Mesendoderm (in vitro differentiated cells): Measurements from ENCODE around the gene MSL3.

Experiments used
- DNase-seq: peaks from one replicate; pipeline ENCODE4 v3.0.0; 2013
- H2AK5ac ChIP-seq: 2 replicates; pipeline ENCODE4 v1.6.1; 2013; ENCODE audit warnings: low read length, inconsistent platforms
- H2BK120ac ChIP-seq: 2 replicates; pipeline ENCODE4 v1.6.1; 2013; ENCODE audit warnings: low read depth, mild to moderate bottlenecking, low read length, moderate library complexity, mixed read lengths
- H2BK15ac ChIP-seq: replicated peaks from 2 replicates; pipeline ENCODE4 v1.6.1; 2013; ENCODE audit warnings: low read depth, mild to moderate bottlenecking, moderate library complexity
- H2BK5ac ChIP-seq: 2 replicates; pipeline ENCODE4 v1.6.1; 2013; ENCODE audit warnings: low read length, inconsistent platforms
- H3K18ac ChIP-seq: 2 replicates; pipeline ENCODE4 v1.6.1; 2013; ENCODE audit warnings: mild to moderate bottlenecking, low read length, mixed read lengths
- H3K23ac ChIP-seq: one replicate; pipeline ENCODE4 v1.6.1; 2013; ENCODE audit warnings: low read length
- H3K27ac ChIP-seq: 2 replicates; pipeline ENCODE4 v1.5.1; 2013; ENCODE audit warnings: low read depth, mild to moderate bottlenecking, inconsistent platforms, low read length, moderate library complexity
- H3K27me3 ChIP-seq: 2 replicates; pipeline ENCODE4 v1.6.1; 2013; ENCODE audit warnings: low read length, control low read depth, mild to moderate bottlenecking, inconsistent platforms; ENCODE audit not compliant: insufficient read depth, poor library complexity
- H3K36me3 ChIP-seq: 2 replicates; pipeline ENCODE4 v1.6.1; 2013; ENCODE audit warnings: low read length, inconsistent platforms; ENCODE audit not compliant: control insufficient read depth, insufficient read depth
- H3K4ac ChIP-seq: one replicate; pipeline ENCODE4 v1.6.1; 2013; ENCODE audit warnings: low read depth, mild to moderate bottlenecking, low read length, moderate library complexity
- H3K4me1 ChIP-seq: 2 replicates; pipeline ENCODE4 v1.6.1; 2013; ENCODE audit warnings: low read depth, low read length, inconsistent platforms; ENCODE audit not compliant: control insufficient read depth
- H3K4me2 ChIP-seq: 2 replicates; pipeline ENCODE4 v1.6.1; 2013; ENCODE audit warnings: low read length
- H3K4me3 ChIP-seq: 2 replicates; pipeline ENCODE4 v1.5.1; 2013; ENCODE audit warnings: mild to moderate bottlenecking, low read length
- H3K56ac ChIP-seq: one replicate; pipeline ENCODE4 v1.6.1; 2013; ENCODE audit warnings: low read length
- H3K79me1 ChIP-seq: 2 replicates; pipeline ENCODE4 v1.6.1; 2013; ENCODE audit warnings: low read length, inconsistent platforms
- H3K79me2 ChIP-seq: 2 replicates; pipeline ENCODE4 v1.6.1; 2013; ENCODE audit warnings: mild to moderate bottlenecking, low read length; ENCODE audit not compliant: control insufficient read depth, insufficient read depth
- H3K9ac ChIP-seq: 2 replicates; pipeline ENCODE4 v1.6.1; 2013; ENCODE audit warnings: low read length, inconsistent platforms
- H4K5ac ChIP-seq: one replicate; pipeline ENCODE4 v1.6.1; 2013; ENCODE audit warnings: low read length
- H4K8ac ChIP-seq: one replicate; pipeline ENCODE4 v1.6.1; 2013; ENCODE audit warnings: low read depth, mild to moderate bottlenecking, control low read depth, low read length, moderate library complexity
- whole genome bisulfite sequencing: extraction: QIAGEN DNeasy Blood & Tissue Kit; methylation state at CpG from one replicate; pipeline ENCODE4 v1.1.7; 2013; ENCODE audit warnings: low lambda C conversion rate, missing lambda C conversion rate; ENCODE audit not compliant: insufficient coverage; ENCODE audit errors: extremely low coverage; 5-methylcytosine and 5-hydroxymethylcytosine counted together

MSL3 gene

DNA sequence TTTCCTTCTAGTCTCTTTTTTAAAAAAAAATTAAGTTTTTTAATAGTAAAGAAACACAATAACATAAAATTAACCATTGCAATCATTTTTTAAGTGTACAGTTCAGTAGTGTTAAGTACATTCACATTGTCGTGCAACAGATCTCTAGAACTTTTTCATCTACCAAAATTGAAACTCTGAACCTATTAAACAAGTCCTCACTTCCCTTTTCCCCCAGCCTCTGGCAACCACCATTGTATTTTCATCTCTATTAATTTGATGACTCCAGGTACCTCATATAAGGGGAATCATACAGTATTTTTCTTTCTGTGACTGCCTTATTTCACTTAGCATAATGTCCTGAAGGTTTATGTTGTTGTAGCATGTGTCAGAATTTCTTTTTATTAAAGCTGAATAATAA, 31.8 kb downstream of the MSL3 start:
- H3K79me2 ChIP-seq = no peaks in the 10 kb centered on the region
- WGBS = no CpG with 5 or more reads among the region's 1 CpG
- H3K4me3 ChIP-seq = no peak overlapping the region
- H3K27me3 ChIP-seq = no peaks in the 10 kb centered on the region
- no peak for DNase-seq
- no peaks in the 10 kb centered on the region for H3K36me3 ChIP-seq
- H3K4ac ChIP-seq = no peak overlapping the region
- no peaks in the 10 kb centered on the region for H3K4me1 ChIP-seq
- H2AK5ac ChIP-seq = no peak overlapping the region
- H3K56ac ChIP-seq = no peak overlapping the region
- H3K23ac ChIP-seq = no peak overlapping the region
- no peak overlapping the region for H2BK120ac ChIP-seq
- no peak overlapping the region for H2BK5ac ChIP-seq
- no peak overlapping the region for H3K27ac ChIP-seq
- H3K9ac ChIP-seq = no peak overlapping the region
- no peak overlapping the region for H3K18ac ChIP-seq
- H4K5ac ChIP-seq = no peak overlapping the region
- H4K8ac ChIP-seq = no peak overlapping the region
- H2BK15ac ChIP-seq = no peak overlapping the region
- H3K79me1 ChIP-seq = no peaks in the 10 kb centered on the region
- H3K4me2 ChIP-seq = no peak overlapping the region

- Histone ChIP-seq H3K4me2 (no peak overlapping the region), H3K56ac (no peak overlapping the region), H3K4me1 (no peaks in the 10 kb centered on the region), H3K27me3 (no peaks in the 10 kb centered on the region), H3K23ac (no peak overlapping the region), H2BK5ac (no peak overlapping the region), H3K79me1 (no peaks in the 10 kb centered on the region), H3K4ac (no peak overlapping the region), H2BK120ac (no peak overlapping the region), H3K18ac (no peak overlapping the region), H4K8ac (no peak overlapping the region), H3K36me3 (no peaks in the 10 kb centered on the region), H2BK15ac (no peak overlapping the region), H3K4me3 (no peak overlapping the region), H2AK5ac (no peak overlapping the region), H3K9ac (no peak overlapping the region), H3K27ac (no peak overlapping the region), H3K79me2 (no peaks in the 10 kb centered on the region), H4K5ac (no peak overlapping the region)
- DNase-seq = peak; percentile 13
Observed at GRCh38 chrX:11791090-11791489, 33.1 kb downstream of the MSL3 start.

DNA sequence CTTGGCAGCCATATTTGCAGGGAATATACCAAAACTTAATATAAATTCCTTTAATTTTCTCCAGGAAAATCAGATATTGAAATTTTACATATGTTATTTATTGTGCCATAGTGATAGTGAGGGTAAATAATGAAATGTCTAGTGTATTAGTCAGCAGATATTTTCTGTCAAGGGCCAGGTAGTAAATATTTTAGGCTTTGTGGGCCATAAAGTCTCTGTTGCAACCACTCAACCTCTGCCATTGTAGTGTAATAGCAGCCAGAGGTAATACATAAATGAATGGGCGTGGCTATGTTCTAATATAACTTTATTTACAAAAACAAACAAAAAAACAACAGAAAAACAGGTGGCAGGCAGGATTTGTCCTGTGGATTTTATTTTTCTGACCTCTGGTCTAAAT, 33.5 kb downstream of the MSL3 start:
- Histone ChIP-seq H3K23ac (no peak overlapping the region), H3K9ac (no peak overlapping the region), H3K27me3 (no peaks in the 10 kb centered on the region), H2BK120ac (no peak overlapping the region), H4K5ac (no peak overlapping the region), H3K4me1 (no peaks in the 10 kb centered on the region), H3K18ac (no peak overlapping the region), H3K4me3 (no peak overlapping the region), H3K36me3 (no peaks in the 10 kb centered on the region), H3K56ac (no peak overlapping the region), H3K4me2 (no peak overlapping the region), H4K8ac (no peak overlapping the region), H3K4ac (no peak overlapping the region), H2BK5ac (no peak overlapping the region), H3K79me2 (no peaks in the 10 kb centered on the region), H2BK15ac (no peak overlapping the region), H2AK5ac (no peak overlapping the region), H3K27ac (no peak overlapping the region), H3K79me1 (no peaks in the 10 kb centered on the region)
- no peak for DNase-seq
- no CpG with 5 or more reads among the region's 1 CpG for WGBS

DNA sequence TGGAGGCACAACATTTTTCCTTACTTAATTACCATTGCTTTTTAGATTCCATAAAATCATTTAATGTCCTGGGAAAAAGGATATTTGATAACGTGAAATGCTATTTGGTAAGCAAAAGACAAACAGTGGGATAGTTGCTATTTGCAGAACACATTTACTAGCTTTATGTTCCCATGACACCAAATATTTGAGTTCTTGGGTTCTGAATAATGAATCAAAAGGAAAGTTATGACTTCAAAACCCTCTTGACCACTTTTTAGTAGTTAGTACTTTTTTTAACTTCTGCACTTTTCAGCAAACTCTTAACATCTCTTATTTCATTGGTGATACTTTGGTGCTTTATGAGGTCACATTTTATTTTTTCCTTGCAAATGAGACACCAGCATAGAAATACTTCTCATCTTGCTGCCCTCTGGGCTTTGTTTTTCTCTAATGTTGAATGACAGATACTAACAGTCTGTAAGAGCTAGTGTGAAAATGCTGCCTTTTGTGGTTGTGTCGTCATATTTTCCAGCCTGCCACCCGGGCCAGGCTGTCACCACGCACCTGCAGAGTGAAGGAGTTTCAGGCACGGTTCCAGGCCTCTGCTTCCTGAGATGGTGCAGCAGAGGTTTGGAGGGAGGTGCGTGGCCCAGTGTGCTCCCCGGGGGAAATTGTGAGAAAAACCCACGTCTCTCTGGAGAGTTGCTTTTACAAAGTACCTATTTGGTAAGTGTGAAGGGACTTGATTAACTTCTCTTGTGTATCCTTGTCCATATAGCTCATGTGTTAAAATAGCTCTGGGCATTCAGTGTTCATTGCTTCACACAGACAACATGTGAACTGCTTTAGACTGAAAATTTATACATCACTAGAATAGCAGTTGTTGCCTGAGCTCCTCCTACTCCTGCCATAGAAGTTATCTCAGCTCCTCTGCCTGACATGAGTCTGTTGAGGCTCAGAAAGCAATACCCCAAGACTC, 34.7 kb downstream of the MSL3 start:
- Histone ChIP-seq H4K8ac (no peak overlapping the region), H3K4ac (no peak overlapping the region), H3K27me3 (no peaks in the 10 kb centered on the region), H3K9ac (no peak overlapping the region), H3K4me2 (no peak overlapping the region), H4K5ac (no peak overlapping the region), H3K18ac (no peak overlapping the region), H2AK5ac (no peak overlapping the region), H3K4me1 (no peaks in the 10 kb centered on the region), H3K36me3 (no peaks in the 10 kb centered on the region), H2BK15ac (no peak overlapping the region), H3K79me1 (no peaks in the 10 kb centered on the region), H2BK120ac (no peak overlapping the region), H3K4me3 (no peak overlapping the region), H3K56ac (no peak overlapping the region), H3K27ac (no peak overlapping the region), H3K79me2 (no peaks in the 10 kb centered on the region), H3K23ac (no peak overlapping the region), H2BK5ac (no peak overlapping the region)
- no CpG with 5 or more reads among the region's 8 CpGs for WGBS
- no peak for DNase-seq

GRCh38 chrX:11793734-11794133, 35.7 kb downstream of the MSL3 start:
- H3K27ac ChIP-seq = no peak overlapping the region
- no peaks in the 10 kb centered on the region for H3K79me2 ChIP-seq
- no peaks in the 10 kb centered on the region for H3K27me3 ChIP-seq
- no peak overlapping the region for H3K23ac ChIP-seq
- H3K4ac ChIP-seq = no peak overlapping the region
- WGBS = no CpG with 5 or more reads among the region's 6 CpGs
- no peak overlapping the region for H3K9ac ChIP-seq
- no peaks in the 10 kb centered on the region for H3K79me1 ChIP-seq
- peak; percentile 4 for DNase-seq
- no peak overlapping the region for H2BK5ac ChIP-seq
- H2BK15ac ChIP-seq = no peak overlapping the region
- H4K8ac ChIP-seq = no peak overlapping the region
- no peaks in the 10 kb centered on the region for H3K4me1 ChIP-seq
- H3K18ac ChIP-seq = no peak overlapping the region
- no peak overlapping the region for H3K4me2 ChIP-seq
- no peak overlapping the region for H2AK5ac ChIP-seq
- no peak overlapping the region for H3K56ac ChIP-seq
- H3K4me3 ChIP-seq = no peak overlapping the region
- no peaks in the 10 kb centered on the region for H3K36me3 ChIP-seq
- no peak overlapping the region for H2BK120ac ChIP-seq
- no peak overlapping the region for H4K5ac ChIP-seq

- Histone ChIP-seq H3K4me1 (no peaks in the 10 kb centered on the region), H2AK5ac (no peak overlapping the region), H3K79me2 (no peaks in the 10 kb centered on the region), H3K18ac (no peak overlapping the region), H3K27ac (no peak overlapping the region), H4K8ac (no peak overlapping the region), H3K4me3 (no peak overlapping the region), H3K36me3 (no peaks in the 10 kb centered on the region), H3K79me1 (no peaks in the 10 kb centered on the region), H2BK5ac (no peak overlapping the region), H2BK120ac (no peak overlapping the region), H3K56ac (no peak overlapping the region), H3K4me2 (no peak overlapping the region), H3K4ac (no peak overlapping the region), H3K9ac (no peak overlapping the region), H4K5ac (no peak overlapping the region), H3K27me3 (no peaks in the 10 kb centered on the region), H3K23ac (no peak overlapping the region), H2BK15ac (no peak overlapping the region)
- WGBS = no CpG with 5 or more reads among the region's 2 CpGs
- DNase-seq = no peak
Observed at GRCh38 chrX:11813341-11813740, 55.3 kb downstream of the MSL3 start.
